Pancreas (tissue), 10 donors: ENCODE results near the gene TFEB. TPM values are rescaled to one million over a fixed set of nuclear protein-coding genes. Genes with fewer than 3 reads are reported as not detected.

Experiments used
- ATAC-seq, 4 donors: fragments of 200-7000 bp; cut with Tn5 transposase; one replicate each; pipeline versions ENCODE4 v1.8.0 to v1.9.1; 2020; ENCODE audit warnings: mild to moderate bottlenecking in 4 of 4, moderate library complexity in 4 of 4
- DNase-seq, 6 donors: peaks; one replicate each; pipeline ENCODE4 v3.0.0-alpha.2; 2020
- FAIRE-seq: peaks from 2 replicates; lab custom pipeline; 2012; peaks lifted over from hg19 to GRCh38; lab: Jason Lieb, UNC
- H3K27ac ChIP-seq, 4 donors: fragments of 200-600 bp; sonication (generic); 1 replicate in 3 of 4; 2 replicates in 1 of 4; pipeline versions ENCODE4 v1.5.0 to v1.8.0; 2020
- H3K27me3 ChIP-seq, 4 donors: fragments of 200-600 bp; one replicate each; pipeline ENCODE4 v1.8.0; 2021
- H3K36me3 ChIP-seq, 3 donors: fragments of 200-600 bp; sonication (generic) in 1 of 3; one replicate each; pipeline versions ENCODE4 v1.5.0 to v1.8.0; 2020 to 2021
- H3K4me1 ChIP-seq, 3 donors: fragments of 200-600 bp; one replicate each; pipeline ENCODE4 v1.8.0; 2021
- H3K4me3 ChIP-seq, 4 donors: fragments of 200-600 bp; sonication (generic) in 2 of 4; one replicate each; pipeline versions ENCODE4 v1.5.0 to v1.8.0; 2020 to 2021
- H3K9me3 ChIP-seq, 4 donors: fragments of 200-600 bp; one replicate each; pipeline ENCODE4 v1.8.0; 2021
- WGBS, 2 donors: extraction: QIAGEN DNeasy Blood & Tissue Kit; methylation state at CpG; one replicate each; pipeline ENCODE4 v1.1.7; 2013; 5-methylcytosine and 5-hydroxymethylcytosine counted together
- intact Hi-C, 3 donors: fragments of 100-400 bp; cut with DNase I; formaldehyde crosslinking; loops; one replicate each; pipeline versions ENCODE4 v1.11.1 to v1.14.2; 2022
- polyA plus RNA-seq, 2 donors: library from polyadenylated mRNA; stranded (reverse); fragments of 200-250 nt; gene quantifications; one replicate each; pipeline ENCODE4 v1.2.3, GENCODE V29; 2013
- total RNA-seq, 6 donors: library from RNA; stranded (reverse); fragmentation: NEBNext Ultra II Directional in 4 of 6; extraction: Animal tissue kit (Norgen Biotek cat#: 25700) in 4 of 6; gene quantifications; one replicate each; pipeline versions ENCODE4 v1.2.1 to v1.2.4, GENCODE V29; 2021 to 2023
- TF ChIP-seq, protein P1 (sequence below), 4 donors: fragments of 200-600 bp; sonication (generic) in 3 of 4; IDR thresholded peaks; one replicate each; pipeline versions ENCODE4 v1.5.0 to v1.8.0; 2021; ENCODE audit warnings: antibody characterized with exemption in 4 of 4
- donor health status: healthy with polysubstance abuse.
- donor health status: DM: no; HTN: no; CAD: no; lungs with moderate emphysema.
- donor health status: DM: no; HTN: no; CAD: no.
- donor health status: control.
- donor health status: control.
- donor health status: Bipolar disorder and iron deficiency.
- donor health status: DM: yes; HTN: yes; CAD: no.
- donor health status: DM: no; HTN: no; CAD: no.
- donor health status: DM: no; HTN: no; CAD: no.
- donor health status: DM: yes; HTN: yes; CAD: no.

Gene TFEB
- total and polyA plus RNA-seq, 8 donors = 6.5 to 49.4 (median 11.6) TPM

GRCh38 chr6:41690541-41691330 is 44.7 kb downstream of the TFEB start:
- H3K4me1 ChIP-seq = peaks cover 0 to 4% (median 0%) of the 10 kb centered on the region in 3 donors
- H3K9me3 ChIP-seq = no peaks in the 10 kb centered on the region
- H3K36me3 ChIP-seq = no peaks in the 10 kb centered on the region
- no peak for FAIRE-seq
- peak in 1 of 6 donors; percentile 55 for DNase-seq
- TF ChIP-seq, protein P1, sequence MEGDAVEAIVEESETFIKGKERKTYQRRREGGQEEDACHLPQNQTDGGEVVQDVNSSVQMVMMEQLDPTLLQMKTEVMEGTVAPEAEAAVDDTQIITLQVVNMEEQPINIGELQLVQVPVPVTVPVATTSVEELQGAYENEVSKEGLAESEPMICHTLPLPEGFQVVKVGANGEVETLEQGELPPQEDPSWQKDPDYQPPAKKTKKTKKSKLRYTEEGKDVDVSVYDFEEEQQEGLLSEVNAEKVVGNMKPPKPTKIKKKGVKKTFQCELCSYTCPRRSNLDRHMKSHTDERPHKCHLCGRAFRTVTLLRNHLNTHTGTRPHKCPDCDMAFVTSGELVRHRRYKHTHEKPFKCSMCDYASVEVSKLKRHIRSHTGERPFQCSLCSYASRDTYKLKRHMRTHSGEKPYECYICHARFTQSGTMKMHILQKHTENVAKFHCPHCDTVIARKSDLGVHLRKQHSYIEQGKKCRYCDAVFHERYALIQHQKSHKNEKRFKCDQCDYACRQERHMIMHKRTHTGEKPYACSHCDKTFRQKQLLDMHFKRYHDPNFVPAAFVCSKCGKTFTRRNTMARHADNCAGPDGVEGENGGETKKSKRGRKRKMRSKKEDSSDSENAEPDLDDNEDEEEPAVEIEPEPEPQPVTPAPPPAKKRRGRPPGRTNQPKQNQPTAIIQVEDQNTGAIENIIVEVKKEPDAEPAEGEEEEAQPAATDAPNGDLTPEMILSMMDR (IDR thresholded peaks at IDR 0.05) = no peak
- no peak overlapping the region for H3K4me3 ChIP-seq
- 95 to 96% methylated on average over 25 of the region's 25 CpGs for WGBS, 2 donors
- intact Hi-C loops = no loop called here
- H3K27ac ChIP-seq = no peak overlapping the region
- no peaks in the 10 kb centered on the region for H3K27me3 ChIP-seq
- no peak for ATAC-seq

DNA sequence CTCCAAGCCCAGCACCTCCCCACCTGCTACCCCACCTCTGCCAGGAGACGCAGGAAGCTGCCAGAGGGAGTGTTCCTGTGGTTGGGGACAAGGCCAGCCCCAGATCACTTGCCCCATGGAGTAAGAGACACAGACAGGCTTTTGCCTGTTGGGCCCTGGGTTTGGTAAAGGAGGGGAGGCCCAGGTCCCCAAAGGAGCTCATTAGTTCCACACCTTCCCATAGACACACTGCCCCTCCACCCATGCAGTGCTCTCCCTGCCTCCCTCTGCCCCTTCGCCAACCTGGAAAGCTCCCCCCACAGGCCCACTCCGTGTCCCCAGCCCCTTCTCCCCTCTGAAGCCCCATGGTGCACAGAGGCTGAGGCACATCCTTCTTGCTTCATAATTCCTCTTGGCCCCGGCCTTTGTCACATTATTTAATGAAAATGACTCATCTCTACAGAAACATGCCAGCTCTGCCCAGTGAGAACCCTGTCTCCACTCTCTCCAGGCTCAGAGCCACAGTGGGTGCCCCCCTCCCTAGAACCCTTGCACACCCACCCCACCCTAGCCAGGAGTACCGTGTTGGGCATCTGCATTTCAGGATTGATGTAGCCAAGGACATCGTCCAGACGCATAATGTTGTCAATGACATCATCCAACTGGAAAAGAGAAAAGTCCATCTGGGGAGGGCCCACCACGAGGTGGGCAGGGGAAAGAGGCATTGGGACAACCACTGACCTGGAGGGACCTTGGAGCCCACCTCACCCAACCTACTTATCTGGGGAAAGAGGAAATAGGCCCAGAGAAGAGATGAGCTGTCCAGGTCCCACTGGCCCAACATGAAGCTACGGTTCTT is 46.0 kb downstream of the TFEB start:
- TF ChIP-seq, protein P1 (IDR thresholded peaks at IDR 0.05) = no peak
- no peaks in the 10 kb centered on the region for H3K27me3 ChIP-seq
- intact Hi-C loops = loop anchor here in 1 of 3 donors (5.0 kb wide), 1 partner anchor 317 kb away; no protein-coding TSS in a partner anchor
- no peak overlapping the region for H3K27ac ChIP-seq
- H3K36me3 ChIP-seq = no peaks in the 10 kb centered on the region
- no peaks in the 10 kb centered on the region for H3K9me3 ChIP-seq
- H3K4me3 ChIP-seq = no peak overlapping the region
- FAIRE-seq (no peak), ATAC-seq (peak in 1 of 4 donors; percentile 19), DNase-seq (peak in 1 of 6 donors; percentile 32)
- peaks cover 0 to 4% (median 0%) of the 10 kb centered on the region in 3 donors for H3K4me1 ChIP-seq
- WGBS, 2 donors = 74 to 75% methylated on average over 9 of the region's 9 CpGs

GRCh38 chr6:41688256-41688965 is 47.0 kb downstream of the TFEB start:
- DNase-seq (peak in 2 of 6 donors; percentile 14 to 49), FAIRE-seq (no peak), ATAC-seq (peak in 1 of 4 donors; percentile 25)
- WGBS, 2 donors = 79 to 83% methylated on average over 5 of the region's 5 CpGs
- H3K27ac ChIP-seq = no peak overlapping the region
- no peaks in the 10 kb centered on the region for H3K27me3 ChIP-seq
- intact Hi-C loops = loop anchor here in 1 of 3 donors (5.0 kb wide), 1 partner anchor 316 kb away; no protein-coding TSS in a partner anchor
- H3K4me3 ChIP-seq = no peak overlapping the region
- TF ChIP-seq, protein P1 (IDR thresholded peaks at IDR 0.05) = no peak
- H3K36me3 ChIP-seq = no peaks in the 10 kb centered on the region
- H3K9me3 ChIP-seq = no peaks in the 10 kb centered on the region
- peaks cover 0 to 3% (median 0%) of the 10 kb centered on the region in 3 donors for H3K4me1 ChIP-seq

DNA sequence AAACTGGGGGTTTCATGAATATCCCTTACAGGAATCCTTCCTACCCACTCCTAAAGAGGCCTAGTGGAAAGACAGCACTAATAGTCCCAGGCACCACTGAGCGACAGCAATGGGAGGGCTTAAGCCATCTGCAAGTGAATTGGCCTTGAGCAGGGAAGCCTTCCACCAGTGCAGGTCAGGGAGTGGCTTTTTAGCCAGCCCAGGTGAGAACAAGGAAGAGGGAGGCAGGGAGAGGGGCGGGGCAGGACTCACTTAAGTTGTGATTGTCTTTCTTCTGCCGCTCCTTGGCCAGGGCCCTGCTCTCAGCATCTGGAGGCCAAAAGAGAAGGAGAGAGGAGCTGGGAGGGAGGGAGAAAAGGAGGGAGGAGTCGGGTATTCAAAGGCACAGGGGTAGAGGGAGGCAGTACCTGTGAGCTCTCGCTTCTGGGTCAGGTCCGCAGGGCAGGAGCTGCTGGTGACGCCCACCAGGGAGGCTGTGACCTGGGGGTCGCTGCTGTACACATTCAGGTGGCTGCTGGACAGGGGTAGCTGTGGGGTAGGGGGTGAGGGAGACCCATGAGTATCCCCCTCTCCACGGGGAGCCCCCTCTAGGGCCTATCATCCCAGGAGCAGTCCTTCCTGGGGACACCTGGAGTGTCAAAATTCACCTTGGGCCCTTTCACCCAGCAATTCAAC is 47.8 kb downstream of the TFEB start:
- Histone ChIP-seq H3K27me3 (no peaks in the 10 kb centered on the region), H3K4me3 (no peak overlapping the region), H3K27ac (no peak overlapping the region), H3K36me3 (no peaks in the 10 kb centered on the region), H3K4me1 (peaks cover 0 to 2% (median 2%) of the 10 kb centered on the region in 3 donors), H3K9me3 (no peaks in the 10 kb centered on the region)
- intact Hi-C loops = loop anchor here in 1 of 3 donors (5.0 kb wide), 1 partner anchor 315 kb away; no protein-coding TSS in a partner anchor
- no peak for FAIRE-seq
- 79% methylated on average over 9 of the region's 9 CpGs for WGBS, 2 donors
- DNase-seq = peak in 2 of 6 donors; percentile 27 to 37
- ATAC-seq = peak in 1 of 4 donors; percentile 42
- TF ChIP-seq, protein P1 (IDR thresholded peaks at IDR 0.05) = no peak
